ENCODE measurements around the gene RABEP1.

RABEP1 gene

GRCh38 chr17:5379351-5380107 lies 97.4 kb downstream of the RABEP1 start:
- no peak for DNase-seq (ENCODE audit: low read depth)
- TF ChIP-seq CTCF (IDR thresholded peaks at IDR 0.05; ENCODE audit: low read length, missing control alignments) = no peak
- no peak overlapping the region for H3K4me3 ChIP-seq (replicated peaks; ENCODE audit: low read depth, low read length)

GRCh38 chr17:5380491-5381135 lies 98.5 kb downstream of the RABEP1 start:
- no peak overlapping the region for H3K4me3 ChIP-seq (replicated peaks; ENCODE audit: low read depth, low read length)
- TF ChIP-seq CTCF (IDR thresholded peaks at IDR 0.05; ENCODE audit: low read length, missing control alignments) = no peak
- DNase-seq (ENCODE audit: low read depth) = no peak

GRCh38 chr17:5381542-5381941 lies 99.5 kb downstream of the RABEP1 start:
- no peak overlapping the region for H3K4me3 ChIP-seq (replicated peaks; ENCODE audit: low read depth, low read length)
- TF ChIP-seq CTCF (IDR thresholded peaks at IDR 0.05; ENCODE audit: low read length, missing control alignments) = no peak
- no peak for DNase-seq (ENCODE audit: low read depth)

- no peak overlapping the region for H3K4me3 ChIP-seq (replicated peaks; ENCODE audit: low read depth, low read length)
- TF ChIP-seq CTCF (IDR thresholded peaks at IDR 0.05; ENCODE audit: low read length, missing control alignments) = no peak
- no peak for DNase-seq (ENCODE audit: low read depth)
These were observed 109.6 kb downstream of the RABEP1 start for GRCh38 chr17:5391678-5392077.

GRCh38 chr17:5396612-5397011 lies 114.5 kb downstream of the RABEP1 start:
- no peak for TF ChIP-seq CTCF (IDR thresholded peaks at IDR 0.05; ENCODE audit: low read length, missing control alignments)
- DNase-seq (ENCODE audit: low read depth) = no peak

GRCh38 chr17:5399767-5400166 lies 117.7 kb downstream of the RABEP1 start:
- no peak overlapping the region for H3K4me3 ChIP-seq (replicated peaks; ENCODE audit: low read depth, low read length)
- no peak for TF ChIP-seq CTCF (IDR thresholded peaks at IDR 0.05; ENCODE audit: low read length, missing control alignments)
- DNase-seq (ENCODE audit: low read depth) = no peak

More at GRCh38 chr17:5396612-5397011, 114.5 kb downstream of the RABEP1 start:
- H3K4me3 ChIP-seq (replicated peaks; ENCODE audit: low read depth, low read length) = no peak overlapping the region

Measured in fibroblast of pulmonary artery (primary cell).